ELR (cell line): Measurements from ENCODE around the gene ECEL1.

Experiments used
- DNase-seq: peaks from one replicate; pipeline ENCODE4 v3.0.0-alpha.2; 2015; ENCODE audit warnings: low read depth

ECEL1 gene

GRCh38 chr2:232497348-232497747 lies 9.7 kb upstream of the ECEL1 start:
- no peak for DNase-seq

DNA sequence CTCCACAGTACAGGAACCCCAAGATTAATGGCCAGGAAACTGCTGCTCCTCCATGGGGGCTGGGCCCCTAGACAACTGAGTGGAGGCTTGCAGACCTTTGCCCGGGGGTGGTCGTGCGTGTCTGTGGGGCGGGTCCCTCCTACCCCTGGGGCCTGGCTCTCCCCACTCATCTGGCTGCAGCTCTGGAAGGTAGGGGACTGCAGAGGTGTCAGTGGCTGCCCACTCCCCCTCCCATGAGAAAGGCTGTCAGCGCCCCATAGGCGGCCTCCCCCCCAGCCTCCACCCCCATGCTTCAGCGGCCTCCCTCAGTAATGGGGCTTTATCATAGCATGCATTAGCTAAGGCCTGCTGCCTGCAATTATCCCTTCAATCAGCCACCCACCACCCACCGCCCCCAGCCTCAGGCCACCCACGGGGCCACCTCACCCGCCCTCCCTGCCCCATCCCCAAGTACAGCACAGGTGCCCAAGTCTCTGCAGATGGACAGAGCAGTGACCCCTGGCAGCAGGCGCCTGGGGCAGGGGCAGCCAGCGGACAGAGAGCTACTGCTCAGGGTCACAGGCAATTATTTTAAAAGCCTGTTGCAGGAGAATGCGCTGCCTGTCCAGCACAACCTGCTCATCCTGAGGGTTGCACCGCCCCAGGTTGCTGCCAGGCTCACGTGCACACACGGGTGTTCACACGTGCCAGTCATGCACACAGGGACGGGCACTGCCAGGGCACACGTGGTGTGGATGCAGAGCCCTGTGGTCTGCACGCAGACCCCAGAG lies 9.1 kb upstream of the ECEL1 start:
- DNase-seq: no peak

- DNase-seq: no peak
Measured at GRCh38 chr2:232495292-232495691, 7.7 kb upstream of the ECEL1 start.

DNA sequence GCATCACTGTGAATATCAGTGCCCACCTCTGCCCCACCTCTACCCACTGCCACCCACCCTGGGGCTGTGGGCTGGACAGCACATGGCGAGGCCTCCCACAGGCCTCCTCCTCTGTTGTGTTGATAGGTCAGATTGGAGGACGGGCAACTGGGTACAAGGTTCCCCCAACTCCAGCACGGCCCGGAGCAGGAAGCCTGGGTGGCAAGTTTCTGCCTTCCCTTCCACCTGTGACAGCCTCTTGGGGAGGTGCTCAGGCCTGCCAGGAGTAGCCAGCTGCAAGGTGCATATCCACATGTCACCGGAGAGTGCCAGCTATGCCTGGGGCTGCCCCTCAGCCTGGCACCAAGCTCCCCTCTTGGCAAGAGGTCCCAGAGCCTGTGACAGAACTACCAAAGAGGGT lies 6.9 kb upstream of the ECEL1 start:
- DNase-seq: no peak

- no peak for DNase-seq
Measured at GRCh38 chr2:232493701-232494474, 6.3 kb upstream of the ECEL1 start.

GRCh38 chr2:232492963-232493700 lies 5.5 kb upstream of the ECEL1 start:
- no peak for DNase-seq

GRCh38 chr2:232492236-232492848 lies 4.7 kb upstream of the ECEL1 start:
- no peak for DNase-seq

- DNase-seq: no peak
Measured at GRCh38 chr2:232491139-232491780, 3.6 kb upstream of the ECEL1 start.

- no peak for DNase-seq
Measured at GRCh38 chr2:232490221-232491138, 2.8 kb upstream of the ECEL1 start.

DNA sequence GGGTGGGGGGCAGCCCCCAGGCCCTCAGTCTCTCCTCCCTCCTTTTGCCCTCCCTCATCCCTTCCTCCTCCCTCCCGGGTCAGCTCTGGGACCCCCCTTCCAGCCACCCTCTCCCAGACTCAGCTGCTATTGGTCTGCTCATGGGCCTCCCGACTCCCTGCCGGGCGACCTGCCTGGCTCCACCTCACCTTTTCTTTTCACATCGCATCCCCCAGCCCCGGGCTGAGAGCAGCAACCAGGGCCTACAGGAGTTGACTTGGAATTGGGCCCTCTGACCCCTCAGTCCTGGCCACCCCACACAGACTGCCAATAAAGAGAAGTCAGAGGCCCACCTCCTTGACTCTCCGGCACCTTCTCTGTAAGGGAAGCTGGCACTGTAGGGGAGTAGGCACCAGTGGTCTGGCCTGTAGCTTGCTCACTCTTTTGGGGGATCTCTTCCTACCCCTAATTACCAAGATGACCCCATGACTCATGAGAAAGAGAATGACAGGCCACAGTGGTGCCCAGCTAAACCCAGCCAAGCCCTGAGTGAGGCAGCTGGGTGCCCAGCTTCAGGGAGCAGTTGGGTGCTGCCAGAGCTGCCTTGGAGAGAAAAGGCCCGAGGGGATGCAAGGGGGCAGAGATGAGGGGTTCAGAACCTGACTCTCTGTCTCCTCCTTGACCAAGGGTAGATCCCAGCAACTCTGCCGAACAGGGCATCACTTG lies 2.0 kb upstream of the ECEL1 start:
- DNase-seq: no peak

DNA sequence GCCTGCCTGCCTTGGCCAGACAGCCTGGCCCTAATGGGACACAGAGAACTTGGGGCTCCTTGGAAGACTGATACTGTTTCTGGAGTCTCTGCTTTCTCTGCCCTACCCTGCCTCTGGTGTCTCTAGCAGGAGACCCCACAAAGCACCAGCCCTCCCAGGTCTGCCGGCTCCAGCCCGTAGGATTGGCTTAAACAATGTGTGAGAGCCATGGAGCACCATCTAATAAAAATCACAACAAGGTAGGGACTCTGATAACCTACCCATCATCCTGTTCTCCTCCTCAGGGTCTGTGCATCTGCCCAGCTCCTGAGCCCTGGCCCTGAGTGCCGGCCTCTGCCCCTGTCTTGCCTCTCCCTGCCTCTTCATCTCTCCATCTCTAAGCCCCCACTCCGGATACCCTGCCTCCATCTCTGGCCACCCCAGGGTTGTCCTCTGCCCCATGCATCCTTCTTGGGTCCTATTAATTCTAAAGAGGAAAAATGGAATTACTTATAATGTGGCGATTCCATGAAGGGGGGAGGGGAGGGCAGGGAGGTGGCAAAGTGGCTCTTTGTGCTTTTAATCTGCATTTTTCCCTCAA lies 1.2 kb upstream of the ECEL1 start:
- DNase-seq: no peak

DNA sequence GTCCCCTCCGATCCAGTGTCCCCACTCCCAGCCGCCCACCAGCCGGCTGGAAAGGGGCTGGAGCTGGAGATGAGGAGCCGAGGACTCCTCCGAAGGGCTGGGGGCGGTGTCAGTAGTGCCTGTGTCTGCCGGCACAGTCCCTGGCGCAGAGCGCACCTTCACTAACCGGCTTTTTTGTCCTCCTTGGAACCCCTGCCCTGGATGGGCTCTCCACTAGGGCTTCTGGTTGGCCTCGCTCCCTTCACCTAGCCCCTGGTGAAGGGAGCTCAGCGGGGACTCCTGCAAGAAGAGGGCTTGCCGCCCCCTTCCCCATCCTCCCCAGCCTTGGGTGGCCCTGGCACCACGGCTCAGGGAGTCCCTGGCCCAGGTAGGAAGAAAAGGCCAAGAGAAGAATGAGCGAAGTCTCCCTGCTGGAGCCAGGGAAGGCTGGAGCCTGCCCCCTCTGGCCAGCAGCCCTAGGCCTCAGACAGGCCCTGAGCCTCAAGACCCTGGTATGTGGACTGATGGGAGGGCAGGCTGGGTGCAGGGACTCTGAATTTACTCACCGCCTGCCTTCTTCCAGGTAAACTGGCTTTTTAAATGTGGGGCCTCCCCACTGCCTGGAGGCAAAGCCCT lies 570 bp upstream of the ECEL1 start:
- no peak for DNase-seq

- no peak for DNase-seq
Measured at GRCh38 chr2:232486558-232487384, 863 bp downstream of the ECEL1 start.

GRCh38 chr2:232485757-232486557 lies 1.7 kb downstream of the ECEL1 start:
- no peak for DNase-seq

DNA sequence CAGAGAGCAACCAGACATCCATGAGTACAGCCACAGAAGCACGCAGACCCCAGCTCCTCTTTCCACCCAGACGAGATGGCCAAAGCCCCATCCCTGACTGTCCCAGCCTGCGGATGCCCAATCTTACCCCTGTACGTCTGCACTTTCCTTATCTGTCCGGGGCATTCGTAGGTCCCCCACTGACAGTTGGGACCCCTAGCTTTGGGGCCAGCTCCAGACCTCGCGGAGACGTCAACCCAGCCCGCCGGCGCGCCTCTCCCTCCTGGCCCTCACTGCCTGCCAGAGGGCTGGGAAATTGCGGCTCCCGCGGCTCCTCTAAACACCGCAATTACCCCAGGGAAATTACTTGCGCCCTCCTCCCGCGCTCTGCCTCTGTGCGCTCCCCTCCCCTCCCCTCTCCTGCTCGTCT lies 2.3 kb downstream of the ECEL1 start:
- no peak for DNase-seq

DNA sequence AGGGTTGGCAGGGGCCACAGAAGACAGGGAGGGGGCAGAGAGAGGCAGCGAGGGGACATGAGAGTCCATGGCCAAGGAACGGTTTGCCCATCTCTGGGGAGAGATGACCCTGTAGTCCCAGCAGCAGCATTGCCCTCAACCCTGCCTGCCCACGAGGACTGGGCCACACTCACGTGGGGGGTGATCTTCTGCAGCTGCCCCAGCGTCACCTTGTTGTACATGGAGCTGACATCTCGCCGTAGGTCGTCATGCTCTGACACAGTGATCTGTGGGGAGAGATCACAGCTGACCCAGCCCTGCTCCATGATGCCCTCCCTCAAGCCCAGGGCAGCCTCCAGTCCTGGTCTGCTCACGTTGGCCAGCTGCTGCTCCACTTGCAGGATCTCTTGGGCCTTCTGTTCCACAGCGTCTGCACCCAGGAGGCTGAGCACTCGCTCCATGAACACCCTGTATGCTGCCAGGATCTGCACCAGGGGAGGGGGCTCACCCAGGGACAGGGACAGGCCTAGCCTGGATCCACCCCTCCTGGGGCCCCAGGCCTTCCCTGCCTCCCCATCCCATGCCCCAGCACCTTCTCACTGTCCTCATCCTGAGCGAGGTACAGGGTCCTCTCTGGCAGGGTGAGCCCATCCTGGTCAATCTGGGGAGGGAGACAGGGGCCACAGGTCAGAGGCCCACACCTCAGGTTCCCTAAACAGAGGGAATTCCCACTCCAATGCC lies 2.8 kb downstream of the ECEL1 start:
- DNase-seq: no peak
